ENCODE measurements around the gene CEP128.

DNA sequence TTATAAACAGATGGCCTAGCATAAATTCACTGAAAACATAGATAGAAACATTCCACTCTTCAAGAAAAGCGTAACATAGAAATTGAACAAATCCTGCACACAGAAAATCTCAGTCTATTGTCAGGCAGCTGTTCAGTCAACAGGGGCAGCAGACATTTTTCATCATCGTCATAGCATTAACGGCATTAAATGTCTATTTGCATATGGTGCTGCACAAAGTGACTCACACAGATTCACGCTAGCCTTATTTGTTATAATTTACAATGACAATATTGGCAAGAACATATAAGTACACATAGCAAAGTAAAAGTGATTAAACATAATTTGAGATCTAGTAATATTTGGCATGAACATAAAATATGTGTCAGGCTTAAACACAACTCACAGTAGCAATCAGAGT lies 95.7 kb downstream of the CEP128 start:
- TF ChIP-seq CTCF (IDR thresholded peaks at IDR 0.05) (no peak), POLR2A (IDR thresholded peaks at IDR 0.05) (no peak)

Data from transverse colon (tissue), 3 donors.